Measurements from ENCODE around the gene CRACR2A.

Gene CRACR2A

GRCh38 chr12:3771853-3772252 is 18.9 kb upstream of the CRACR2A start:
- TF ChIP-seq CTCF (IDR thresholded peaks at IDR 0.05; ENCODE audit: low read depth, low read length, missing control alignments) = no peak
- H3K4me3 ChIP-seq (ENCODE audit: low read depth, low read length) = no peak overlapping the region
- no peak for DNase-seq (ENCODE audit: low read depth)

- DNase-seq (ENCODE audit: low read depth) = no peak
- no peak for TF ChIP-seq CTCF (IDR thresholded peaks at IDR 0.05; ENCODE audit: low read depth, low read length, missing control alignments)
- H3K4me3 ChIP-seq (ENCODE audit: low read depth, low read length) = no peak overlapping the region
Measured at GRCh38 chr12:3770891-3771290, 18.0 kb upstream of the CRACR2A start.

GRCh38 chr12:3768911-3769447 is 16.1 kb upstream of the CRACR2A start:
- no peak for TF ChIP-seq CTCF (IDR thresholded peaks at IDR 0.05; ENCODE audit: low read depth, low read length, missing control alignments)
- no peak overlapping the region for H3K4me3 ChIP-seq (ENCODE audit: low read depth, low read length)

GRCh38 chr12:3761116-3761735 is 8.3 kb upstream of the CRACR2A start:
- H3K4me3 ChIP-seq (ENCODE audit: low read depth, low read length) = no peak overlapping the region

More at GRCh38 chr12:3768911-3769447, 16.1 kb upstream of the CRACR2A start:
- DNase-seq (ENCODE audit: low read depth) = no peak

DNA sequence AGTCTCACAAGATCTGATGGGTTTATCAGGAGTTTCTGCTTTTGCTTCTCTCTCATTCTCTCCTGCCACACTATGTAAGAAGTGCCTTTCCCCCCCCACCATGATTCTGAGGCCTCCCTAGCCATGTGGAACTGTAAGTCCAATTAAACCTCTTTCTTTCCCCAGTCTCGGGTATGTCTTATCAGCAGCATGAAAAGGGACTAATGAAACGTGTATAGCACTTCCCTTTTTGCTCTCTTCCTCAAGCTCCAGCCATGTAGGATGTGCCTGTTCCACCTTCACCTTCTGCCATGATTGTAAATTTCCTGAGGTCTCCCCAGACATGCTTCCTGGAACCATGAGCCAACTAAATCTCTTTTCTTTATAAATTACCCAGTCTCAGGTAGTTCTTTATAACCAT is 7.0 kb upstream of the CRACR2A start:
- DNase-seq (ENCODE audit: low read depth) = no peak
- H3K4me3 ChIP-seq (ENCODE audit: low read depth, low read length) = no peak overlapping the region
- TF ChIP-seq CTCF (IDR thresholded peaks at IDR 0.05; ENCODE audit: low read depth, low read length, missing control alignments) = no peak

More at GRCh38 chr12:3761116-3761735, 8.3 kb upstream of the CRACR2A start:
- no peak for DNase-seq (ENCODE audit: low read depth)
- no peak for TF ChIP-seq CTCF (IDR thresholded peaks at IDR 0.05; ENCODE audit: low read depth, low read length, missing control alignments)

- no peak overlapping the region for H3K4me3 ChIP-seq (ENCODE audit: low read depth, low read length)
- DNase-seq (ENCODE audit: low read depth) = no peak
- no peak for TF ChIP-seq CTCF (IDR thresholded peaks at IDR 0.05; ENCODE audit: low read depth, low read length, missing control alignments)
Measured at GRCh38 chr12:3757261-3757660, 4.4 kb upstream of the CRACR2A start.

DNA sequence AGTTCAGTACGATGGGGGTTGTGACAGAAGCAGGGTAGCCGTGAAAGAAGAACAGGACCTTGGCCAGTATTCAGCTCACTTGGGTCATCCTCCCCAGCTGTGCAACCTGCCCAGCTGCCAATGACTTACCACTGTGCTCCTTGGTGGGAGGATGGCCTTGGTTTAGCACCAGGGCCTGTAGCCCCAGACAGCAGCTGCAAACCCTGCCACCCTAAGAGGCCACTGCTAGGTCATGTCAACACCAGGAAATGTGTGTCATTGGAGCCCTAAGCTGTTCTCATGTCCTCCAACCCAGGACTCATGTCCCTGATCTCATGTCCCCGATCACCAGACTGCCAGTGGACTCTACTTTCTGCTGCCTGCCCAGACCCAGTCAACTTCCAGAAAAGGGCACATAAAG is 3.0 kb upstream of the CRACR2A start:
- TF ChIP-seq CTCF (IDR thresholded peaks at IDR 0.05; ENCODE audit: low read depth, low read length, missing control alignments) = no peak
- no peak for DNase-seq (ENCODE audit: low read depth)
- H3K4me3 ChIP-seq (ENCODE audit: low read depth, low read length) = no peak overlapping the region
